ENCODE data around the gene PPP3CB. TPM values are rescaled to one million over a fixed set of nuclear protein-coding genes. Genes with fewer than 3 reads are reported as not detected.

Gene PPP3CB
- total RNA-seq, 2 donors from 2014 or later: 38.6 to 44.3 TPM

DNA sequence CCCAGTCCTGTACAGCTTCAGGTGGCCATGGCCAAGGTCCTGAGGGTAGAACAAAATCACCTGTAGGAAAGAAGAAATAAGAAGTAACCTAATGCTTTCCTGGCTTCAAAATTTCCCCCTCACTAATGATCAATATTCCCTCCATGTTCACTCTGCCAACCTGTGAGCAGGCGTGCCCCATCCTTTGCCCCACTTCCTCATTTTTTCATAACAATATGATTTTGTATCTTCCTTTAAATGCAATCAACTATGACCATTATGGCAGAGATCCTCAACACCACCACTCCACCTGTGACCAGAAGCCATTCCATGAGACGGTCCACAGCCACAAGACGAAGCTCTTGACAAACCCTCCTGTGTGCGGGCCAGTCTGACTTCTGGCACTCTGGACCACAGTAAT is 69.5 kb downstream of the PPP3CB start:
- WGBS: 97% methylated on average over 4 of the region's 4 CpGs
- Histone ChIP-seq H3K36me3 (peaks cover 0 to 6% of the 10 kb centered on the region in 2 donors), H3K4me3 (no peak overlapping the region), H3K27me3 (replicated peaks; ENCODE audit: insufficient read depth) (no peaks in the 10 kb centered on the region), H3K27ac (no peak overlapping the region), H3K9me3 (no peaks in the 10 kb centered on the region), H3K4me1 (replicated peaks) (no peaks in the 10 kb centered on the region)
- TF ChIP-seq POLR2AphosphoS5 (IDR thresholded peaks at IDR 0.05): no peak
- TF ChIP-seq POLR2A (IDR thresholded peaks at IDR 0.05): no peak
- TF ChIP-seq, protein P1, sequence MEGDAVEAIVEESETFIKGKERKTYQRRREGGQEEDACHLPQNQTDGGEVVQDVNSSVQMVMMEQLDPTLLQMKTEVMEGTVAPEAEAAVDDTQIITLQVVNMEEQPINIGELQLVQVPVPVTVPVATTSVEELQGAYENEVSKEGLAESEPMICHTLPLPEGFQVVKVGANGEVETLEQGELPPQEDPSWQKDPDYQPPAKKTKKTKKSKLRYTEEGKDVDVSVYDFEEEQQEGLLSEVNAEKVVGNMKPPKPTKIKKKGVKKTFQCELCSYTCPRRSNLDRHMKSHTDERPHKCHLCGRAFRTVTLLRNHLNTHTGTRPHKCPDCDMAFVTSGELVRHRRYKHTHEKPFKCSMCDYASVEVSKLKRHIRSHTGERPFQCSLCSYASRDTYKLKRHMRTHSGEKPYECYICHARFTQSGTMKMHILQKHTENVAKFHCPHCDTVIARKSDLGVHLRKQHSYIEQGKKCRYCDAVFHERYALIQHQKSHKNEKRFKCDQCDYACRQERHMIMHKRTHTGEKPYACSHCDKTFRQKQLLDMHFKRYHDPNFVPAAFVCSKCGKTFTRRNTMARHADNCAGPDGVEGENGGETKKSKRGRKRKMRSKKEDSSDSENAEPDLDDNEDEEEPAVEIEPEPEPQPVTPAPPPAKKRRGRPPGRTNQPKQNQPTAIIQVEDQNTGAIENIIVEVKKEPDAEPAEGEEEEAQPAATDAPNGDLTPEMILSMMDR (IDR thresholded peaks at IDR 0.05): no peak
- intact Hi-C loops (cut with DNase I): no loop called here
- DNase-seq (ENCODE audit: low spot score): no peak

DNA sequence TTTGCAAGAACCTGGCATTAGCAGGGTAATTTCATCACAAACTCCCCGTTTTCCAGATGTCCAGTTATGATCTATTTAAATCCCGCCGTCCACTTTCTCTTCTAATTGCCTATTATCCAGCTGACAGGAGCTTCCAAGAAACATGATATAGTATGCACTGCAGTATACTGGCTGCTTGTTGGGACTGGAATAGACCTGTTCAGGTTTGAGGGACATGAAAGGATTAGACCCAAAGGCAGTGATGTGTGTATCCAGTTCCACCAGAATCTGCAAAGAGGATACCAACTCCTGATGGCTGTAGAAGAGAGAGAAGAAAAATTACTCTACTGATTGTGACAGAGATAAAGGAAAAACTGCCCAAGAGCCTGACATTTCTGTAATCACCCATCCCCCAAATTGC is 71.3 kb downstream of the PPP3CB start:
- H3K27me3 ChIP-seq (replicated peaks; ENCODE audit: insufficient read depth): no peaks in the 10 kb centered on the region
- H3K9me3 ChIP-seq: no peaks in the 10 kb centered on the region
- no peak overlapping the region for H3K27ac ChIP-seq
- intact Hi-C loops (cut with DNase I): no loop called here
- TF ChIP-seq POLR2A (IDR thresholded peaks at IDR 0.05): no peak
- TF ChIP-seq POLR2AphosphoS5 (IDR thresholded peaks at IDR 0.05): no peak
- TF ChIP-seq, protein P1 (IDR thresholded peaks at IDR 0.05): no peak
- H3K4me1 ChIP-seq (replicated peaks): no peaks in the 10 kb centered on the region
- DNase-seq (ENCODE audit: low spot score): no peak
- peaks cover 0 to 6% of the 10 kb centered on the region in 2 donors for H3K36me3 ChIP-seq
- no peak overlapping the region for H3K4me3 ChIP-seq
- 65% methylated on average over 3 of the region's 3 CpGs for WGBS

DNA sequence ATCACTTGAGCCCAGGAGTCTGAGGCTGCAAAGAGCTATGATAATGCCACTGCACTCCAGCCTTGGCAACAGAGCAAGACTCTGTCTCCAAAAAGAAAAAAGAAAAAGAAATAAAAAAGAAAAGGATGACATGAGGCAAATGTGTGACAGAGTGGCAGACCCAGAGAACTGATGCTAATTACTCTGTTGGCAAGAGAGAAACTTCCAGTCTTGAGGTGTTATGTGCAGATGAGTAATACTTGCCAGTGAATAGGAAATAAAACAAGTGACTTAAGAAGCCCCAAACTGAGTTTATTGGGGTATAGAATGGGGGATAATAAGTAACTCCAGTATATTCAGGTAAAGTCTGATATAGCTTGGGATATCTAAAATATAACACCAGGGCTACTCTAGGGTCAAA is 72.5 kb downstream of the PPP3CB start:
- Histone ChIP-seq H3K4me1 (replicated peaks) (no peaks in the 10 kb centered on the region), H3K9me3 (no peaks in the 10 kb centered on the region), H3K27ac (no peak overlapping the region), H3K36me3 (peaks cover 0 to 6% of the 10 kb centered on the region in 2 donors), H3K4me3 (no peak overlapping the region), H3K27me3 (replicated peaks; ENCODE audit: insufficient read depth) (no peaks in the 10 kb centered on the region)
- TF ChIP-seq, protein P1 (IDR thresholded peaks at IDR 0.05): no peak
- TF ChIP-seq POLR2AphosphoS5 (IDR thresholded peaks at IDR 0.05) (no peak), POLR2A (IDR thresholded peaks at IDR 0.05) (no peak)
- intact Hi-C loops (cut with DNase I): no loop called here
- no peak for DNase-seq (ENCODE audit: low spot score)

DNA sequence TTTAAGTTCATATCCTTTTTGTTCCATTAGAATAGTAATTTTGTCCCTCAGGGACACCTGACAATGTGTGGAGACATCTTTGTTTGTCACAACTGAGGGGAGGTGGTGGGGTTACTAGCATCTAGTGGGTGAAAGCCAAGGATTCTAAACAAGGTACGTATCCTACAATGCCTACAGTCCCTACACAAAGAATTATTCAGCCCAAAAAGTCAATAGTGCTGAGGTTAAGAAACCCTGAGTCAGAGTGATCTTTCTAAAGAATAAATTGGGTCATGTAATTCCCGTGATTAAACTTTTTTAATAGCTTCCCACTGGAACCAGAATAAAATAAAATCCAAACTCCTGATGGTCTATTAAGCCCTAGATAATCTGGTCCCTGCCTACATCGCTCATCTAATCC is 79.3 kb downstream of the PPP3CB start:
- TF ChIP-seq POLR2A (IDR thresholded peaks at IDR 0.05): no peak
- TF ChIP-seq, protein P1 (IDR thresholded peaks at IDR 0.05): no peak
- DNase-seq (ENCODE audit: low spot score): no peak
- no peaks in the 10 kb centered on the region for H3K4me1 ChIP-seq (replicated peaks)
- no peaks in the 10 kb centered on the region for H3K36me3 ChIP-seq
- no peak overlapping the region for H3K4me3 ChIP-seq
- no peaks in the 10 kb centered on the region for H3K27me3 ChIP-seq (replicated peaks; ENCODE audit: insufficient read depth)
- no peak overlapping the region for H3K27ac ChIP-seq
- intact Hi-C loops (cut with DNase I): loop anchor here (10.0 kb wide), 1 partner anchor 78 kb away; the partner anchor contains the start of gene PPP3CB
- 92% methylated on average over 3 of the region's 3 CpGs for WGBS
- H3K9me3 ChIP-seq: no peaks in the 10 kb centered on the region

DNA sequence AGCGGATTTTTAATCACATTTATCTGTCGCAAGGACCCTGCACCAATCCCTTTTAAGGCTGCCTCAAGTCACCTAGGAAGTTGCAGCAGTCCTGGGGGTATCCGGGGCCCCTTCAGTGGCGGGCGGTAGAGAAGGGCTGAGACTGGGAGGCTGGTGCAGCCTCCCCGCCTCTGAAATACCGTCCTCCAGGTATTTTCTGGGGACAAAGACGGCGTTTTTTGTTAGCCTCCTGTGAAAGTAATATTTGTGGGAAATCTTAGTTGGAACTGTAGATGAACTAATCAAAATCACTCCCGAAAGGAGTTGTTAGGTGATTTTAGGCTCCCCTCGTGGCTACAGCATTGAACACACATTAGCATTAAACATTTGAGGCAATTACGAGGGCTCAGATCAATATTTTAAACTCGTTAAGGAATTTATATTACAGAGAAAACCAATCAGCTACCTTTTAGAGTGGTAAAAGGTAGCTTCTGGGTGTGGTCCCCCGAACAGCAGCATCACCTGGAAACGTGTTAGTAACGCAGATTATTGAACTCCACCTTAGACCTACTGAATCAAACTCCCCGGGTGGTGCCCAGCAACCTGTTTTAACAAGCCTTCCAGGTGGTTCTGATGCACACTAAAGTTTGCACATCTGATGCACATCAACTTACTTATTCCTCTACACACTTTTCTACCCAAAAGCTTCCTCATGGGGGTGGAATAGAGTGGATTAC is 81.4 kb downstream of the PPP3CB start:
- no peaks in the 10 kb centered on the region for H3K27me3 ChIP-seq (replicated peaks; ENCODE audit: insufficient read depth)
- 4% methylated on average over 17 of the region's 17 CpGs for WGBS
- H3K4me1 ChIP-seq (replicated peaks): no peaks in the 10 kb centered on the region
- DNase-seq (ENCODE audit: low spot score): no peak
- intact Hi-C loops (cut with DNase I): loop anchor here (10.0 kb wide), 1 partner anchor 80 kb away; the partner anchor contains the start of gene PPP3CB
- TF ChIP-seq, protein P1 (IDR thresholded peaks at IDR 0.05): no peak
- TF ChIP-seq POLR2AphosphoS5 (IDR thresholded peaks at IDR 0.05) (no peak), POLR2A (IDR thresholded peaks at IDR 0.05) (no peak)
- H3K27ac ChIP-seq: peak overlapping the region; percentile 98
- no peaks in the 10 kb centered on the region for H3K36me3 ChIP-seq
- peak overlapping the region; percentile 86 to 91 for H3K4me3 ChIP-seq
- no peaks in the 10 kb centered on the region for H3K9me3 ChIP-seq

Measured in prostate gland (tissue), 2 donors.